Measurements from ENCODE around the gene PGAP6.

DNA sequence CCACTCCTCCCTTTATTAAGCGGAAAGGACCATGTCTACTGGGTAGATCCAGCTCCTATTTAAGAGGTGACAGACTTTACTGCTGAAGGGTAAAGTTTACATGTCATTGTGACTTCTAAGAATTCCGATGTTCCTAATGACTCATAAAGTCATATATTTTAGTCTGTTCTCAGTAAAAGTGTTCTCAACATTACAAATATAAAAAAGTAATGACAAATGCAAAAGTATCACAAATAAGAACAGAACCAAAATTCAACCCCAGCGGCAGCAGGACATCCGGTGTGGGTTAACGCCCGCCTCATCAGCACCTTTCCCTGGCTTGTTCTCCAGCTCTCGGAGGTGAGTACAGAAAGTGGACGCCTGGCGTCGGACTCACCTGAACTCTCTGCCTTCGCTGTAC is 36.0 kb downstream of the PGAP6 start:
- TF ChIP-seq CTCF (IDR thresholded peaks at IDR 0.05) (no peak), POLR2A (IDR thresholded peaks at IDR 0.05) (no peak)
